ENCODE data around the gene FOXP1.

Gene FOXP1

DNA sequence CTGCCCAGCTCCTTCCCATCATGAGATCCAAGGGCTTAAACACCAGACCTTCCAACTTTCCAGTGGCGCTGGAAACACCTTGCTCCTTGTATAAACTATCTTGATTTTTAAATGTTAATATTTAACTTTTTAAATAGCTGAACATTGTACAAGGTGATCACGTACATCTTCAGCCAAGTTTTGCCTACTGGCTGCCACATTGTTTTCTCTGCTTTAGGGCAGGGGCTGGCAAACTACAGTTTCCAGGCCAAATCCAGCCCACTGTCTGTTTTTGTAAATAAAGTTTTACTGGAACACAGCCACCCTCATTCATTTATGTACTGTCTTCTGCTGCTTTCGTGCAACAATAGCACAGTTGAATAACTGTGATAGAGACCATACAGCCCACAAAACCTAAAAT is 27.6 kb upstream of the FOXP1 start:
- H3K9ac ChIP-seq (ENCODE audit: low read length in 5 of 5): no peak overlapping the region
- H3K27me3 ChIP-seq (ENCODE audit: control insufficient read depth in 5 of 5, insufficient read depth in 4 of 5, low read length in 5 of 5): no peaks in the 10 kb centered on the region
- H3K27ac ChIP-seq (ENCODE audit: low read depth, low read length): no peak overlapping the region
- H3K36me3 ChIP-seq (ENCODE audit: control insufficient read depth in 5 of 5, insufficient read depth in 5 of 5, low read length in 5 of 5): no peaks in the 10 kb centered on the region
- H3K4me1 ChIP-seq (ENCODE audit: control insufficient read depth in 5 of 5, insufficient read depth in 5 of 5, low read length in 5 of 5): no peaks in the 10 kb centered on the region
- H3K9me3 ChIP-seq (ENCODE audit: control insufficient read depth in 5 of 5, low read length in 5 of 5): peaks cover 0 to 7% (median 4%) of the 10 kb centered on the region in 5 donors
- H3K4me3 ChIP-seq (ENCODE audit: low read depth in 1 of 5, low read length in 5 of 5): no peak overlapping the region

DNA sequence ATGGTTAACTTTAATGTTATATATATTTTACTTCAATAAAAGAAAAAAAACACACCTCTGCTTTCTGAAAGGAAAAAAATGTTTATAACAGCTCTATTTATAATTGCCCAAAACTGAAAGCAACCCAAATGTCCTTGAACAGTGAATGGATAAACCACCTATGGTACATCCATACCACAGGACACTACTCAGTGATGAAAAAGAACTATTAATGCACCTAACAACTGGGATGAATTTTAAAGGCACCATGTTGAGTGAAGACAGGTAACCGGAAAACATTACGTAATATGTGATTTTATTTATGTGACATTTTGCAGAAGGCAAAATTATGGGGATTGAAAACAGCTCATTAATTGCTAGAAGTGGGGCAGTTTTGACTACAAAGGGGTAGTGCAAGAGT is 23.8 kb upstream of the FOXP1 start:
- no peaks in the 10 kb centered on the region for H3K36me3 ChIP-seq (ENCODE audit: control insufficient read depth in 5 of 5, insufficient read depth in 5 of 5, low read length in 5 of 5)
- H3K27me3 ChIP-seq (ENCODE audit: control insufficient read depth in 5 of 5, insufficient read depth in 4 of 5, low read length in 5 of 5): no peaks in the 10 kb centered on the region
- H3K9ac ChIP-seq (ENCODE audit: low read length in 5 of 5): no peak overlapping the region
- peaks cover 0 to 7% (median 4%) of the 10 kb centered on the region in 5 donors for H3K9me3 ChIP-seq (ENCODE audit: control insufficient read depth in 5 of 5, low read length in 5 of 5)
- H3K4me3 ChIP-seq (ENCODE audit: low read depth in 1 of 5, low read length in 5 of 5): no peak overlapping the region
- H3K27ac ChIP-seq (ENCODE audit: low read depth, low read length): no peak overlapping the region
- no peaks in the 10 kb centered on the region for H3K4me1 ChIP-seq (ENCODE audit: control insufficient read depth in 5 of 5, insufficient read depth in 5 of 5, low read length in 5 of 5)

DNA sequence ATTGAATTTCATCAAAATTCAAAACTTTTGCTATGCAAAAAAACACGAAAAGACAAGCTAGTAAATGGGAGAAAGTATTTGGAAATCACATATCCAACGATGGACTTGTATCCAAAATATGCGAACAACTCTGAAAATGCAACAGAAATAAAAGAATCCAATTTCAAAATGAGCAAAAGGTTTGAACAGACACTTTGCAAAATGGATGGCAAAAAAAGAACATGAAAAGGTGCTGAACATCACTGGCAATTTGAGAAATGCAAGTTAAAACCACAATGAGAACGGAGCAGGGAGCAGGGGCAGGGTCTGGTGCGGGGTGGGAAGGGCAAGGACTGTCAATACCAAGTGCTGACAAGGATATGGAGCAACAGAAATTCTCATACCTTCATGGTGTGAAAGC is 23.1 kb upstream of the FOXP1 start:
- Histone ChIP-seq H3K9me3 (ENCODE audit: control insufficient read depth in 5 of 5, low read length in 5 of 5) (peaks cover 0 to 7% (median 4%) of the 10 kb centered on the region in 5 donors), H3K4me1 (ENCODE audit: control insufficient read depth in 5 of 5, insufficient read depth in 5 of 5, low read length in 5 of 5) (no peaks in the 10 kb centered on the region), H3K9ac (ENCODE audit: low read length in 5 of 5) (no peak overlapping the region), H3K36me3 (ENCODE audit: control insufficient read depth in 5 of 5, insufficient read depth in 5 of 5, low read length in 5 of 5) (no peaks in the 10 kb centered on the region), H3K4me3 (ENCODE audit: low read depth in 1 of 5, low read length in 5 of 5) (no peak overlapping the region), H3K27ac (ENCODE audit: low read depth, low read length) (no peak overlapping the region), H3K27me3 (ENCODE audit: control insufficient read depth in 5 of 5, insufficient read depth in 4 of 5, low read length in 5 of 5) (no peaks in the 10 kb centered on the region)

DNA sequence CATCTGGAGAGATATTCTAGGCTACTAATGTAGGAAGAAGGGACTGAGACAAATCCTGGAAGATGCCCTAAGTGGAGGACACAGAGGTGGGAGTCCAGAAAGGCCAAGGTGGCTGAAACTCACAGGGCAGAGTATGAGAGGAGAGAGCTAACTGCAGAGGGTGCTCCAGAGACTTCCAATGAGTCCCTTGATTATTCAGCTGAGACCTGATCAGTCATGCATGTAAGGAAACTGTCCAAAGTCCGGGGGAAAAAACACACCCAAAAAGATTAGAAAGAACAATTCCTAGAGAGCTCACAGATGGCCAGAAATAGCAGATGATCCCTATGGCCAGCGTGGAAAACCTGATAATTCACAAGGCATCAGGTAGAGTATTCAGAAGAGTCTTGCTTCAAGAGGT is 18.7 kb upstream of the FOXP1 start:
- Histone ChIP-seq H3K9me3 (ENCODE audit: control insufficient read depth in 5 of 5, low read length in 5 of 5) (peaks cover 0 to 7% (median 4%) of the 10 kb centered on the region in 5 donors), H3K27ac (ENCODE audit: low read depth, low read length) (no peak overlapping the region), H3K4me3 (ENCODE audit: low read depth in 1 of 5, low read length in 5 of 5) (no peak overlapping the region), H3K9ac (ENCODE audit: low read length in 5 of 5) (no peak overlapping the region), H3K36me3 (ENCODE audit: control insufficient read depth in 5 of 5, insufficient read depth in 5 of 5, low read length in 5 of 5) (no peaks in the 10 kb centered on the region), H3K4me1 (ENCODE audit: control insufficient read depth in 5 of 5, insufficient read depth in 5 of 5, low read length in 5 of 5) (peaks cover 0 to 3% (median 0%) of the 10 kb centered on the region in 5 donors), H3K27me3 (ENCODE audit: control insufficient read depth in 5 of 5, insufficient read depth in 4 of 5, low read length in 5 of 5) (no peaks in the 10 kb centered on the region)

DNA sequence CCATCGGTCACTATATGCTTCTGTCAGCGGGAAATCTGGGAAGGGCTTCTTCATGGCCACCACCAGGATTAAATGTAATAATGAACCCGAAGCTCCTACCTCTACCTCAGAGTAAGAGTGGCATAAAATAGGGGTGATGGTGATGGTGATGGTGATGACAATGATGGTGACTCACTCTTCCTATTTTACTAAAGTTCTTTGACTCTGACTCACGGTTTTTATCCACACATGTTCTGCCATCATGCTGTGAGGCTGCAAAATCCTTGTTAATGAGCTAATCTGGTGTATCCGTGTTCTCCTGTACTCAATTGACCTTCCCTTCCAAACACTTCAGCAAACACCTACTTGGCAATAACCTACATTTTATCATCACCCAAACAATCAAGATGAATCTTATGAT is 18.3 kb upstream of the FOXP1 start:
- Histone ChIP-seq H3K27me3 (ENCODE audit: control insufficient read depth in 5 of 5, insufficient read depth in 4 of 5, low read length in 5 of 5) (no peaks in the 10 kb centered on the region), H3K36me3 (ENCODE audit: control insufficient read depth in 5 of 5, insufficient read depth in 5 of 5, low read length in 5 of 5) (no peaks in the 10 kb centered on the region), H3K9me3 (ENCODE audit: control insufficient read depth in 5 of 5, low read length in 5 of 5) (peaks cover 0 to 4% (median 4%) of the 10 kb centered on the region in 5 donors), H3K9ac (ENCODE audit: low read length in 5 of 5) (no peak overlapping the region), H3K4me1 (ENCODE audit: control insufficient read depth in 5 of 5, insufficient read depth in 5 of 5, low read length in 5 of 5) (peaks cover 0 to 3% (median 0%) of the 10 kb centered on the region in 5 donors), H3K4me3 (ENCODE audit: low read depth in 1 of 5, low read length in 5 of 5) (no peak overlapping the region), H3K27ac (ENCODE audit: low read depth, low read length) (no peak overlapping the region)

DNA sequence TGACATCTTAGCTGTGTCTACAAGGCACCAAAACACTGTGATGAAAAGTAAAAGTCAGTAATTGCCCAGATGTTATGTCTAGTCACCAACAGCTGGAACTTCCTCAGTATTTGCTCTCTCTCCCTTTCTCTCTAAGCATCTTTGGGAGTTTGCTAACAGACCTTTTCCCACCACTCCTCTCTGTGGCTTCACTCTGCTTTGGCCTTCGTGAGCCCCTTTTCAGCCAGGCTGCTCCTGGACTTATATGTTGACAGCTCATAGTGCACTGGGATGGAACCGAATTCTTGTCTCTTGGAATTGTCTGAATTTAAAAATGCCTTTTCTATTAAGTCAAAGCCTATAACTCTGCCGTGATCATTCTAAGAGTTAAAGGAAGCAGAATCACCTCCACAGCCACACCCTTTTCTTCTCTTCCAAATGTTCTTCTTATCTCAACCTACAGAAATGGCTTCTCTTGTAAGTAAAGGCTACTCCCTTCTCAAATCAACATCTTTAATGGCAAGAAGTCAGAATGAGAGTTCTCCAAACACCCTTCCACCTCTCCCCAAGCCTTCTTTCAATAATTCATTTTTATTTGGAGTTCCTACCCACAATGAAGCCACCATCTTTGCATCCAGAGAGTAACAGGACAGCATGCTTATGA is 17.2 kb upstream of the FOXP1 start:
- H3K4me1 ChIP-seq (ENCODE audit: control insufficient read depth in 5 of 5, insufficient read depth in 5 of 5, low read length in 5 of 5): peaks cover 0 to 3% (median 0%) of the 10 kb centered on the region in 5 donors

DNA sequence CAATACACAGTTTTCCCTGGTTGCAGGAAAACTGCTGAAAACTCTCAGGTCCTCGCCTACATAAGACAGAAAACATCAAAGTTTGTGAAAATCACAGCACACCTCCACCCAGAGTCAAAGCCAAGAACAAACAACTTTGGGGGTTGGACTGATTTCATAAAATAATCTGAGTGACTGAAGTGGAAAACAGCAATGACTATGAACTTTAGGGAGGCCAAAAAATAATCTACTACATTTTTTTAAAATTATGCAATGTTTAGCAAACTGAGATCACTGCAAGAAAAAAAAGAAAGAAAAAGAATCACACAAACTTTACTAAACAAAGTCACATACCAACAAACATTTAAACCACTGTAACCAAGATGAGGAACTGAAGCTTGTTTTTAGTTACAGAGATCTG is 15.9 kb upstream of the FOXP1 start:
- Histone ChIP-seq H3K27me3 (ENCODE audit: control insufficient read depth in 5 of 5, insufficient read depth in 4 of 5, low read length in 5 of 5) (no peaks in the 10 kb centered on the region), H3K4me1 (ENCODE audit: control insufficient read depth in 5 of 5, insufficient read depth in 5 of 5, low read length in 5 of 5) (peaks cover 0 to 3% (median 0%) of the 10 kb centered on the region in 5 donors), H3K4me3 (ENCODE audit: low read depth in 1 of 5, low read length in 5 of 5) (no peak overlapping the region), H3K9ac (ENCODE audit: low read length in 5 of 5) (no peak overlapping the region), H3K9me3 (ENCODE audit: control insufficient read depth in 5 of 5, low read length in 5 of 5) (no peaks in the 10 kb centered on the region), H3K36me3 (ENCODE audit: control insufficient read depth in 5 of 5, insufficient read depth in 5 of 5, low read length in 5 of 5) (no peaks in the 10 kb centered on the region), H3K27ac (ENCODE audit: low read depth, low read length) (peak overlapping the region; percentile 12)

More for the DNA sequence above, 17.2 kb upstream of the FOXP1 start:
- no peaks in the 10 kb centered on the region for H3K9me3 ChIP-seq (ENCODE audit: control insufficient read depth in 5 of 5, low read length in 5 of 5)
- no peak overlapping the region for H3K27ac ChIP-seq (ENCODE audit: low read depth, low read length)
- H3K4me3 ChIP-seq (ENCODE audit: low read depth in 1 of 5, low read length in 5 of 5): no peak overlapping the region
- no peaks in the 10 kb centered on the region for H3K27me3 ChIP-seq (ENCODE audit: control insufficient read depth in 5 of 5, insufficient read depth in 4 of 5, low read length in 5 of 5)
- H3K9ac ChIP-seq (ENCODE audit: low read length in 5 of 5): no peak overlapping the region
- H3K36me3 ChIP-seq (ENCODE audit: control insufficient read depth in 5 of 5, insufficient read depth in 5 of 5, low read length in 5 of 5): no peaks in the 10 kb centered on the region

DNA sequence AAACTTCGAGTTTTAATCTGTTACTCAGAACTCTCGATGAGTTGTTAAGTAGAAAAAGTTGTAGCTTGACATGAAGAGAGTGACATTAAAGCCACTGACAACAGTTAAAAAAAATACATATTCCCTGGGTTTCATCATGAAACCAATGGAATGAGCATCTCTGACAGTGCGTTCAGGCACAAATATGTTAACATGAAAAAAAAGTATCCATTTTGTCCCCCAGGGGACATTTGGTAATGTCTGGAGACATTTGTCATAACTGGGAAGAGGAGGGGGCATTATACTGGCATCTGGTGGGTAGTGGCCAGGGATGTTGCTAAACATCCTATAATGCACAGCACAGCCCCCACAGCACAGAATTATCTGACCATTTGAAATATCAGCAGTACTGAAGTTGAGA is 14.8 kb upstream of the FOXP1 start:
- H3K4me1 ChIP-seq (ENCODE audit: control insufficient read depth in 5 of 5, insufficient read depth in 5 of 5, low read length in 5 of 5): peaks cover 0 to 3% (median 0%) of the 10 kb centered on the region in 5 donors
- no peaks in the 10 kb centered on the region for H3K27me3 ChIP-seq (ENCODE audit: control insufficient read depth in 5 of 5, insufficient read depth in 4 of 5, low read length in 5 of 5)
- H3K4me3 ChIP-seq (ENCODE audit: low read depth in 1 of 5, low read length in 5 of 5): no peak overlapping the region
- no peaks in the 10 kb centered on the region for H3K36me3 ChIP-seq (ENCODE audit: control insufficient read depth in 5 of 5, insufficient read depth in 5 of 5, low read length in 5 of 5)
- H3K27ac ChIP-seq (ENCODE audit: low read depth, low read length): no peak overlapping the region
- H3K9me3 ChIP-seq (ENCODE audit: control insufficient read depth in 5 of 5, low read length in 5 of 5): no peaks in the 10 kb centered on the region
- H3K9ac ChIP-seq (ENCODE audit: low read length in 5 of 5): no peak overlapping the region

DNA sequence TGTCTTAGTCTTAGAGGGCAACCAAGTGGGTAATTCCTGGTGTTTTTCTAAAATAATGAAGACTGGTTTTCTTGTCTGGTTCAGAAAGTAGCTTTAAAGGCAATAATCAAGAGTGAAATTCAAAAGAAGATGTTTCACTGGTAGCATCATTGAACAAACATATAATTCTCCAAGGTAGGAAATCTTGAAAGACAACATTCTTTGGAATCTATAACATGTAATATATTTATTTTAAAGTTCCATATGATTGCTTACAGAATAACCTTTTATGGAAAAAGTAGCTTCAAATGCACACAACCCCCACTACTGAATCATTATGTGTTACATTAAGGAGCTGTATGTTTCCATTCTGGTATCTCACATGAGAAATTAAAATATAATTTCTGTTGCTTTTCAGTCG is 13.8 kb upstream of the FOXP1 start:
- H3K4me1 ChIP-seq (ENCODE audit: control insufficient read depth in 5 of 5, insufficient read depth in 5 of 5, low read length in 5 of 5): peaks cover 0 to 3% (median 0%) of the 10 kb centered on the region in 5 donors
- H3K9ac ChIP-seq (ENCODE audit: low read length in 5 of 5): no peak overlapping the region
- H3K4me3 ChIP-seq (ENCODE audit: low read depth in 1 of 5, low read length in 5 of 5): no peak overlapping the region
- H3K27me3 ChIP-seq (ENCODE audit: control insufficient read depth in 5 of 5, insufficient read depth in 4 of 5, low read length in 5 of 5): no peaks in the 10 kb centered on the region
- no peaks in the 10 kb centered on the region for H3K36me3 ChIP-seq (ENCODE audit: control insufficient read depth in 5 of 5, insufficient read depth in 5 of 5, low read length in 5 of 5)
- H3K9me3 ChIP-seq (ENCODE audit: control insufficient read depth in 5 of 5, low read length in 5 of 5): no peaks in the 10 kb centered on the region
- no peak overlapping the region for H3K27ac ChIP-seq (ENCODE audit: low read depth, low read length)

DNA sequence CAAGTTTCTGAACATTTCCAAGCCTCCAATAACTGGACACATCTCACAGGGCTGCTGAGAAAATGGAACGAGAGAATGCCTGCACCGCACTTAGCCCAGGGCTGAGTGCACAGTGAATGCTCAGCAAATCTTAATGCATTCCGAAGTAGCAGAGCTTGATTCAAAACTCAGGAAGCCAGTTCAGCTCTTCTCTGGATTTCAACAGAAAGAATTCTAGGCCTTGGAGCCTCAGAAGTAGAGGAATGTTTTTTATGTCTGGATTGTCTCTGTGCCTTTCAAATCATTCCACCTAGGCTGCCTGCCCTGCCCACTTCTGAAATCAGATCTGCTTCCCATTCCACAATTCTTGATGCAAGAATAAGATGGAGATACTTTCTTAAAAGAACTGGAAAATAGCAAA is 9.6 kb upstream of the FOXP1 start:
- Histone ChIP-seq H3K9me3 (ENCODE audit: control insufficient read depth in 5 of 5, low read length in 5 of 5) (no peaks in the 10 kb centered on the region), H3K27me3 (ENCODE audit: control insufficient read depth in 5 of 5, insufficient read depth in 4 of 5, low read length in 5 of 5) (no peaks in the 10 kb centered on the region), H3K4me1 (ENCODE audit: control insufficient read depth in 5 of 5, insufficient read depth in 5 of 5, low read length in 5 of 5) (peaks cover 0 to 3% (median 0%) of the 10 kb centered on the region in 5 donors), H3K36me3 (ENCODE audit: control insufficient read depth in 5 of 5, insufficient read depth in 5 of 5, low read length in 5 of 5) (no peaks in the 10 kb centered on the region), H3K27ac (ENCODE audit: low read depth, low read length) (no peak overlapping the region), H3K4me3 (ENCODE audit: low read depth in 1 of 5, low read length in 5 of 5) (no peak overlapping the region), H3K9ac (ENCODE audit: low read length in 5 of 5) (no peak overlapping the region)

All from subcutaneous abdominal adipose tissue (tissue), 5 donors.